ENCODE results near the gene KCNQ1OT1. TPM values are rescaled to one million over a fixed set of nuclear protein-coding genes. Genes with fewer than 3 reads are reported as not detected.

The KCNQ1OT1 gene
- total and polyA plus RNA-seq, 2 experiments from 2014 or later = 2.3 to 8.8 TPM

- no peak overlapping the region for H3K27ac ChIP-seq
- TF ChIP-seq, protein P1, sequence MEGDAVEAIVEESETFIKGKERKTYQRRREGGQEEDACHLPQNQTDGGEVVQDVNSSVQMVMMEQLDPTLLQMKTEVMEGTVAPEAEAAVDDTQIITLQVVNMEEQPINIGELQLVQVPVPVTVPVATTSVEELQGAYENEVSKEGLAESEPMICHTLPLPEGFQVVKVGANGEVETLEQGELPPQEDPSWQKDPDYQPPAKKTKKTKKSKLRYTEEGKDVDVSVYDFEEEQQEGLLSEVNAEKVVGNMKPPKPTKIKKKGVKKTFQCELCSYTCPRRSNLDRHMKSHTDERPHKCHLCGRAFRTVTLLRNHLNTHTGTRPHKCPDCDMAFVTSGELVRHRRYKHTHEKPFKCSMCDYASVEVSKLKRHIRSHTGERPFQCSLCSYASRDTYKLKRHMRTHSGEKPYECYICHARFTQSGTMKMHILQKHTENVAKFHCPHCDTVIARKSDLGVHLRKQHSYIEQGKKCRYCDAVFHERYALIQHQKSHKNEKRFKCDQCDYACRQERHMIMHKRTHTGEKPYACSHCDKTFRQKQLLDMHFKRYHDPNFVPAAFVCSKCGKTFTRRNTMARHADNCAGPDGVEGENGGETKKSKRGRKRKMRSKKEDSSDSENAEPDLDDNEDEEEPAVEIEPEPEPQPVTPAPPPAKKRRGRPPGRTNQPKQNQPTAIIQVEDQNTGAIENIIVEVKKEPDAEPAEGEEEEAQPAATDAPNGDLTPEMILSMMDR (IDR thresholded peaks at IDR 0.05; ENCODE audit: low read depth, low read length) = no peak
- no peak overlapping the region for H3K4me3 ChIP-seq
- H3K4me1 ChIP-seq (ENCODE audit: low read depth) = no peaks in the 10 kb centered on the region
- no peaks in the 10 kb centered on the region for H3K9me3 ChIP-seq (ENCODE audit: low read depth)
- no peaks in the 10 kb centered on the region for H3K36me3 ChIP-seq
- DNase-seq (ENCODE audit: low read depth in 1 of 2, low spot score in 1 of 2) = no peak
- H3K27me3 ChIP-seq = no peaks in the 10 kb centered on the region
Measured at GRCh38 chr11:2561696-2562581, 137.9 kb downstream of the KCNQ1OT1 start.

GRCh38 chr11:2559527-2560311, 140.1 kb downstream of the KCNQ1OT1 start:
- Histone ChIP-seq H3K4me1 (ENCODE audit: low read depth) (peaks cover 3% of the 10 kb centered on the region), H3K36me3 (no peaks in the 10 kb centered on the region), H3K4me3 (no peak overlapping the region), H3K9me3 (ENCODE audit: low read depth) (no peaks in the 10 kb centered on the region), H3K27ac (no peak overlapping the region), H3K27me3 (no peaks in the 10 kb centered on the region)
- DNase-seq (ENCODE audit: low read depth in 1 of 2, low spot score in 1 of 2) = no peak
- TF ChIP-seq, protein P1 (IDR thresholded peaks at IDR 0.05; ENCODE audit: low read depth, low read length) = no peak

DNA sequence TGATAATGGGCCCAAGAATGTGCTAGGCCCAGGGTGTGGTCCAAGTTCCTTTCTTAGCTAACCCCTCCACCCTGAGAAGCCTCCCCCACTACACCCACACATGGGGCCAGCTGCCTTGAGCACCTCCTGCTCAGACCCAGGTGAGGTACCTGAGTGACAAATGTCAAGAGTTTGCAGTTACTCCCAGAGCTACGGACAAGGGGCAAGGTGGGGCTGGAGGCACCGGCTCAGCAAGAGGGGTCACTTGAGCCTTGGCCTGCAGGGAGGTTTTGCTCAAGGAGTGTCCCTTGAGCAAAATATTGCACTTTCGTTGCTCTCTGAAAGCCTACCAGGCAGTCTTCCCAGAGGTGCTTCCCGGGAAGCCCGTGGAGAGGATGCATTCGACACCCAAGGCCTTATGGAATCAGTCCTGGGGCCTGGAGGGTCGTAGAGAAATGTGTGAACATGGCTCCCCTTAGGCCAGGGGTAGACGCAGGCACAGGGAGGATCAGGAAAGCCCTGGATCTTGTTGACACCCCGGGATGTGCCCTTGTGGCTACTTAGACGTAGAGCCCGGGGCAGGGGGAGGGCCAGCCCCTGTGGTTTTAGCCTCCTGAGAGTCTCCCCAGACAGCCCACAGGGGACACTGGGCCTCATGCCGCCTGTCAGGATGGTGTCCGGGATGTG, 140.8 kb downstream of the KCNQ1OT1 start:
- H3K36me3 ChIP-seq = no peaks in the 10 kb centered on the region
- TF ChIP-seq, protein P1 (IDR thresholded peaks at IDR 0.05; ENCODE audit: low read depth, low read length) = no peak
- H3K4me1 ChIP-seq (ENCODE audit: low read depth) = peaks cover 9% of the 10 kb centered on the region
- H3K27ac ChIP-seq = no peak overlapping the region
- H3K4me3 ChIP-seq = no peak overlapping the region
- no peaks in the 10 kb centered on the region for H3K9me3 ChIP-seq (ENCODE audit: low read depth)
- no peak for DNase-seq (ENCODE audit: low read depth in 1 of 2, low spot score in 1 of 2)
- H3K27me3 ChIP-seq = no peaks in the 10 kb centered on the region

DNA sequence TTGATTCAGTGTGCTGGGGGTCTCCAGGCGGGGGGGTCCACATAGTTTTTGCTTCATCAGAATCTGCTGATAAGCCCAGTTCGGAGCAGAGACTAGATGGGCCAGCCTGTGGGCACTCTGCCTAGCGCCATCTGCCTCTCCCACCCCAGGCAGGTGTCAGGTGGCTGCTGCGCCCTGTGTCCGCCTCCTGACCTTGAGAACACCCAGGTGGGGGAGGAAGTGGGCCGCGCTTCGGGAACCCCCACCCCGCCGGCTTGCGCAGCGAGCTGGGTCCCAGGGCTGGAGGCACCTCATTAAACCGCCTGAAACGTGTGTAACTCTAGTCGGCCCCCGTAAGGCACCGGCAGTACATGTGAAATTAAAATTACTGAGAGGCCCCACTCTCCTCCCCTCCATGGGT, 141.4 kb downstream of the KCNQ1OT1 start:
- peaks cover 9% of the 10 kb centered on the region for H3K4me1 ChIP-seq (ENCODE audit: low read depth)
- no peak overlapping the region for H3K27ac ChIP-seq
- H3K27me3 ChIP-seq = no peaks in the 10 kb centered on the region
- H3K4me3 ChIP-seq = no peak overlapping the region
- no peak for DNase-seq (ENCODE audit: low read depth in 1 of 2, low spot score in 1 of 2)
- TF ChIP-seq, protein P1 (IDR thresholded peaks at IDR 0.05; ENCODE audit: low read depth, low read length) = no peak
- no peaks in the 10 kb centered on the region for H3K36me3 ChIP-seq
- no peaks in the 10 kb centered on the region for H3K9me3 ChIP-seq (ENCODE audit: low read depth)

Other genes with a start within 250 kb of the KCNQ1OT1 start
- gene CDKN1C, start 185.8 kb upstream of the KCNQ1OT1 start, total RNA-seq = 108 and 127 TPM in 2 replicates
- gene CDKN1C, start 185.8 kb upstream of the KCNQ1OT1 start, polyA plus RNA-seq = 64.6 and 96.7 TPM in 2 replicates
- gene PHLDA2, start 229.4 kb upstream of the KCNQ1OT1 start, total RNA-seq = 1.1 TPM in 1 of 2 replicates, not detected in the other
- 0.73 and 3.8 TPM in 2 replicates for gene PHLDA2, start 229.4 kb upstream of the KCNQ1OT1 start, polyA plus RNA-seq

Data from cardiac muscle cell (in vitro differentiated cells and primary cell).